HCT116 (cell line): ENCODE results near the gene EXD2. TPM values are rescaled to one million over a fixed set of nuclear protein-coding genes. Genes with fewer than 3 reads are reported as not detected.

Experiments used
- ATAC-seq: fragments of 200-7000 bp; cut with Tn5 transposase; 2 replicates; pipeline ENCODE4 v1.9.1; 2020; ENCODE audit warnings: mild to moderate bottlenecking, moderate library complexity
- BruUV-seq: library from RNA; stranded (reverse); fragments of 400-500 nt; replicated peaks from 2 replicates; lab custom pipeline; 2021; lab: Mats Ljungman, UMichigan
- CTCF ChIA-PET: fragments of 300-600 bp; sonication (Branson Sonifier 250); formaldehyde crosslinking; loops from one replicate; lab custom pipeline; 2021; ENCODE audit warnings: antibody characterized with exemption; lab: Charles Lee
- POLR2A ChIA-PET: fragments of 300-600, 350-600 bp; sonication (Branson Sonifier 250); formaldehyde crosslinking; loops from one replicate; lab custom pipeline; 2021; ENCODE audit warnings: antibody characterized with exemption; lab: Charles Lee
- RAD21 ChIA-PET, 2 experiments: fragments of 300-600 bp; sonication (Branson Sonifier 250); formaldehyde crosslinking; loops; one replicate each; lab custom pipeline; 2023; ENCODE audit warnings: low total read pairs in 2 of 2; ENCODE audit not compliant: uncharacterized antibody in 2 of 2, unreplicated experiment in 2 of 2, low non-redundant PET in 1 of 2; lab: Charles Lee
- DNase-seq: peaks from one replicate; pipeline ENCODE4 v3.0.0-alpha.2; 2010; ENCODE audit warnings: low read depth, low spot score
- H2AFZ ChIP-seq: fragments of 200-600 bp; shearing (Covaris generic), sonication (generic); 2 replicates; pipeline ENCODE4 v1.6.1; 2017; ENCODE audit warnings: low read depth, mixed run types, mixed read lengths, antibody characterized with exemption, low read length; ENCODE audit not compliant: poor library complexity, severe bottlenecking
- H3K27ac ChIP-seq: 2 replicates; pipeline ENCODE4 v1.5.1; 2012; ENCODE audit warnings: low read depth, low read length
- H3K27me3 ChIP-seq: fragments of 200-600 bp; sonication (generic); 2 replicates; pipeline ENCODE4 v1.6.1; 2016; ENCODE audit warnings: mixed run types, low read length, mixed read lengths; ENCODE audit not compliant: insufficient read depth
- H3K36me3 ChIP-seq, 2 experiments: fragments of 200-500 bp in 1 of 2; fragments of 200-600 bp in 1 of 2; sonication (Bioruptor generic) in 1 of 2; sonication (generic) in 1 of 2; 2 replicates each; pipeline versions ENCODE4 v1.5.1 to v1.6.1; 2014 to 2016; ENCODE audit warnings: low read length in 2 of 2, inconsistent platforms in 1 of 2, mixed read lengths in 1 of 2, mixed run types in 1 of 2; ENCODE audit not compliant: insufficient read depth in 2 of 2, control insufficient read depth in 1 of 2
- H3K4me1 ChIP-seq, 2 experiments: fragments of 200-600 bp in 1 of 2; sonication (generic) in 1 of 2; 2 replicates each; pipeline versions ENCODE4 v1.5.1 to v1.6.1; 2012 to 2017; ENCODE audit warnings: low read length in 2 of 2, inconsistent platforms in 1 of 2, mild to moderate bottlenecking in 1 of 2, mixed read lengths in 1 of 2, mixed run types in 1 of 2, moderate library complexity in 1 of 2; ENCODE audit not compliant: insufficient read depth in 2 of 2, control insufficient read depth in 1 of 2
- H3K4me2 ChIP-seq: fragments of 200-600 bp; sonication (generic); 2 replicates; pipeline ENCODE4 v1.6.1; 2017; ENCODE audit warnings: mixed run types, low read length, mixed read lengths
- H3K4me3 ChIP-seq, 2 experiments: fragments of 200-600 bp in 1 of 2; sonication (generic) in 1 of 2; replicated peaks in 1 of 2; 2 replicates each; pipeline ENCODE4 v1.5.1; 2011 to 2016; ENCODE audit warnings: low read length in 2 of 2, control low read depth in 1 of 2, low read depth in 1 of 2, mild to moderate bottlenecking in 1 of 2, mixed read lengths in 1 of 2, mixed run types in 1 of 2
- H3K79me2 ChIP-seq: fragments of 200-600 bp; sonication (generic); 2 replicates; pipeline ENCODE4 v1.6.1; 2017; ENCODE audit warnings: mild to moderate bottlenecking, mixed run types, low read length, moderate library complexity, mixed read lengths; ENCODE audit not compliant: insufficient read depth
- H3K9ac ChIP-seq: fragments of 200-600 bp; sonication (generic); 2 replicates; pipeline ENCODE4 v1.6.1; 2016; ENCODE audit warnings: low read length, mixed read lengths
- H3K9me2 ChIP-seq: fragments of 200-600 bp; sonication (generic), shearing (Covaris generic); 2 replicates; pipeline ENCODE4 v1.6.1; 2017; ENCODE audit warnings: mixed run types, mild to moderate bottlenecking, moderate library complexity; ENCODE audit not compliant: insufficient read depth
- H3K9me3 ChIP-seq, 2 experiments: fragments of 200-500 bp in 1 of 2; fragments of 200-600 bp in 1 of 2; sonication (Bioruptor generic) in 1 of 2; sonication (generic) in 1 of 2; 2 replicates each; pipeline ENCODE4 v1.6.1; 2014 to 2017; ENCODE audit warnings: low read length in 2 of 2, mixed read lengths in 2 of 2, inconsistent platforms in 1 of 2, low read depth in 1 of 2, mild to moderate bottlenecking in 1 of 2, mixed run types in 1 of 2, moderate library complexity in 1 of 2; ENCODE audit not compliant: control insufficient read depth in 1 of 2, insufficient read depth in 1 of 2
- H4K20me1 ChIP-seq: fragments of 200-600 bp; sonication (generic), shearing (Covaris generic); 2 replicates; pipeline ENCODE4 v1.6.1; 2017; ENCODE audit warnings: mixed run types, mild to moderate bottlenecking, moderate library complexity; ENCODE audit not compliant: insufficient read depth
- CBX3 ChIP-seq: IDR thresholded peaks from 2 replicates; pipeline ENCODE4 v1.6.1; 2012; ENCODE audit warnings: low read depth
- CTCF ChIP-seq, 3 experiments: fragments of 200-600 bp in 1 of 3; sonication (generic) in 1 of 3; IDR thresholded peaks in 2 of 3; conservative IDR thresholded peaks in 1 of 3; 2 replicates each; pipeline ENCODE4 v1.5.1; 2012 to 2017; ENCODE audit warnings: low read depth in 2 of 3, low read length in 2 of 3, antibody characterized with exemption in 1 of 3, borderline replicate concordance in 1 of 3, control low read depth in 1 of 3, mild to moderate bottlenecking in 1 of 3, mixed read lengths in 1 of 3, mixed run types in 1 of 3, moderate library complexity in 1 of 3; ENCODE audit not compliant: insufficient read depth in 1 of 3
- ELF1 ChIP-seq: IDR thresholded peaks from 2 replicates; pipeline ENCODE4 v1.6.1; 2012; ENCODE audit warnings: low read depth, borderline replicate concordance
- EZH2phosphoT487 ChIP-seq: fragments of 200-600 bp; IDR thresholded peaks from 2 replicates; pipeline ENCODE4 v1.6.1; 2018; ENCODE audit warnings: antibody characterized with exemption, borderline replicate concordance
- POLR2A ChIP-seq: IDR thresholded peaks from 2 replicates; pipeline ENCODE4 v1.7.0; 2011; ENCODE audit warnings: borderline replicate concordance; ENCODE audit not compliant: insufficient read depth, insufficient read length; ENCODE audit errors: extremely low read depth
- POLR2AphosphoS5 ChIP-seq: IDR thresholded peaks from 2 replicates; pipeline ENCODE4 v1.6.1; 2011; ENCODE audit warnings: mild to moderate bottlenecking, low read depth, low read length, moderate library complexity
- REST ChIP-seq: IDR thresholded peaks from 2 replicates; pipeline ENCODE4 v1.6.1; 2012; ENCODE audit warnings: low read depth
- SIN3A ChIP-seq: IDR thresholded peaks from 2 replicates; pipeline ENCODE4 v1.6.1; 2012; ENCODE audit warnings: low read depth
- SRF ChIP-seq: IDR thresholded peaks from 2 replicates; pipeline ENCODE4 v1.6.1; 2012; ENCODE audit warnings: low read depth
- ZBTB33 ChIP-seq: IDR thresholded peaks from 2 replicates; pipeline ENCODE4 v1.6.1; 2011; ENCODE audit warnings: mild to moderate bottlenecking, low read length, moderate library complexity; ENCODE audit not compliant: insufficient replicate concordance; ENCODE audit errors: extremely low read depth
- intact Hi-C: fragments of 100-400 bp; cut with micrococcal nuclease; formaldehyde crosslinking; loops from 2 replicates; pipeline ENCODE4 v1.10.0; 2022
- total RNA-seq: library from RNA; stranded (reverse); gene quantifications from one replicate; pipeline ENCODE4 v1.2.1, GENCODE V29; 2021; ENCODE audit not compliant: unreplicated experiment

Gene EXD2
- total RNA-seq, 1 experiment from 2014 or later = 20.2 TPM

- ChIA-PET CTCF (no interaction called here), POLR2A (no interaction called here), RAD21 (no interaction called here)
- BruUV-seq = no TSS peak
- Histone ChIP-seq H4K20me1 (0 out of 2 replicates have a peak, but pooled peaks cover 3% of the 10 kb centered on the region), H3K9me3 (no peaks in the 10 kb centered on the region), H3K36me3 (no peaks in the 10 kb centered on the region), H2AFZ (no peak overlapping the region), H3K4me2 (no peak overlapping the region), H3K79me2 (peaks cover 3% of the 10 kb centered on the region; the same call in 1 of the 2 replicates), H3K9me2 (no peaks in the 10 kb centered on the region), H3K27me3 (no peaks in the 10 kb centered on the region), H3K9ac (no peak overlapping the region), H3K27ac (no peak overlapping the region), H3K4me1 (no peaks in the 10 kb centered on the region), H3K4me3 (no peak overlapping the region)
- ATAC-seq (no peak), DNase-seq (no peak)
- TF ChIP-seq SIN3A (no peak), CBX3 (no peak), POLR2A (no peak), ZBTB33 (no peak), ELF1 (no peak), REST (no peak), POLR2AphosphoS5 (no peak), CTCF (IDR thresholded peaks at IDR 0.05 in 2 of 3, conservative IDR thresholded peaks at IDR 0.05 in 1 of 3; ENCODE audit: borderline replicate concordance in 1 of 3, insufficient read depth in 1 of 3, low read depth in 2 of 3, low read length in 2 of 3) (no peak), EZH2phosphoT487 (no peak), SRF (no peak)
- intact Hi-C loops = no loop called here
Measured at GRCh38 chr14:69204753-69205152, 13.5 kb downstream of the EXD2 start.
